ENCODE data around the gene SRGN.
A peak's percentile ranks its signal among the peaks of the same experiment; 100 is the strongest.

The SRGN gene

GRCh38 chr10:69068549-69068948 lies 19.4 kb upstream of the SRGN start:
- Mint-ChIP-seq H3K36me3 (ENCODE audit: insufficient read depth) (no peaks in the 10 kb centered on the region), H3K27me3 (no peaks in the 10 kb centered on the region), H3K4me3 (no peak overlapping the region), H3K4me1 (ENCODE audit: low read depth in 2 of 2) (peaks cover 4 to 7% of the 10 kb centered on the region in 2 donors), H3K9me3 (no peaks in the 10 kb centered on the region), H3K27ac (no peak overlapping the region)
- ATAC-seq (replicated peaks) (no peak), DNase-seq (no peak)

DNA sequence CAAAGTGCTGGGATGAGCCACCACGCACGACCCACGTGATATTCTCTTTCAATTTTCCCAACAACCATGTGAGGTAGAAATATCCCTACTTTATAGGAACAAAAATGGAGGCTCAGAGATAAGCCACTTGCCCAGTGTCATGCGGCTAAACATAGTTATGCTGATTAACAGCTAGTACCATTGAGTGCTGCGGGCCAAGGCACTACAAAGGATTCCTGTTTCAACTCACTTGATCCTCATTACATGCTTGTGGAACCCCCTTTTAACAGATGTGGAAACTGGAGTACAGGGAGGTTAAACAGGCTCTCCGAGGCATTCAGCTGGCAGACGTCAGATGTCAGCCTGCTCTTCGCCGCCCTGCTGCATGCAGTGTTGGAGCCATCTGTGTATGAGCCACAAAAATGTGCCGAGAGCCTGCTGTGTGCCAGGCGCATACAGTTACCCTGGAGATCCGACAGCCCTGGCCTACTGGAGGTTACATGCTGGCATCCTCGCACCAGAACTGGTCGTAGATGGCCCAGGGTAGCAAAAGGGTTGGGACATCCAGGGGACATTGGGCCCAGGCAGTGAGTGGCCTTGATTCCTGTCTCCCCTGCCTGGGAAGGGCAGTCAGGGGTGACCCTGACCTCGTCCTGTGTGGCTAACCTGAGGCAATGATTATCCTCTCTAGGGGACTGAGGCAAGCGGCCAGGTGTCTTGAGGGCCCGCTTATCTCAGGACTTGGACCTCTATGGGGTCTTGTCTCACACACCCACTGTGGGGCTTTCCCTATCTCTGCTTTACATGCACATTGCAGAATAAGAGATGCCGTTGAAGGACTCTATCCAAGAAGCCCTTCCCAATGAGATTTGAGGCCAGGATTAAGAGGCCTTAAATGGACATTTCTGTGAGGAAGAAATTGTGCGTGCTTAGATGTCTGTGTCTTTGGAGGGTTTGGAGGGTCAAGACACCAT lies 18.5 kb upstream of the SRGN start:
- peaks cover 4 to 7% of the 10 kb centered on the region in 2 donors for H3K4me1 Mint-ChIP-seq (ENCODE audit: low read depth in 2 of 2)
- H3K27ac Mint-ChIP-seq, result no peak overlapping the region
- ATAC-seq (replicated peaks), result no peak

DNA sequence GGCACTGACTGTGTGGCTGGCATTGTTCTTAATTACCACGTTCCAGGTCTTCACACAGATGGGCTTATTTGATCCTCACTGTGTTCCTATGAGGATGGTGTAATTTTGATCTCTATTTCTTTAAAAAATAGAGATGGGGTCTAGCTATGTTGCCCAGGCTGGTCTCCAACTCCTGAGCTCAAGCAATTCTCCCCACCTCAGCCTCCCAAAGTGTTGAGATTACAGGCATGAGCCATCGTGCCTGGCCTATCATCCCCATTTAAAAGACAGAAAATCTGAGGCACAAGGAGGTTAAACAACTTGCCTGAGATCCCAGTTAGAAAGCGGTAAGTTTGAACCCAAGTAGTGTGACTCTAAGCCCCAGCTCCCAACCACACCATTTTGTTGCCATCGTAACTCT lies 17.0 kb upstream of the SRGN start:
- peaks cover 4 to 7% of the 10 kb centered on the region in 2 donors for H3K4me1 Mint-ChIP-seq (ENCODE audit: low read depth in 2 of 2)
- H3K4me3 Mint-ChIP-seq, result no peak overlapping the region
- no peaks in the 10 kb centered on the region for H3K36me3 Mint-ChIP-seq (ENCODE audit: insufficient read depth)
- ATAC-seq (replicated peaks) (no peak), DNase-seq (no peak)
- H3K9me3 Mint-ChIP-seq, result no peaks in the 10 kb centered on the region
- H3K27me3 Mint-ChIP-seq, result no peaks in the 10 kb centered on the region
- H3K27ac Mint-ChIP-seq, result no peak overlapping the region

More for the DNA sequence above, 18.5 kb upstream of the SRGN start:
- Mint-ChIP-seq H3K9me3 (no peaks in the 10 kb centered on the region), H3K27me3 (no peaks in the 10 kb centered on the region), H3K36me3 (ENCODE audit: insufficient read depth) (no peaks in the 10 kb centered on the region), H3K4me3 (no peak overlapping the region)
- DNase-seq, result no peak

GRCh38 chr10:69071610-69072009 lies 16.3 kb upstream of the SRGN start:
- no peak for DNase-seq
- Mint-ChIP-seq H3K27me3 (no peaks in the 10 kb centered on the region), H3K4me3 (no peak overlapping the region), H3K4me1 (ENCODE audit: low read depth in 2 of 2) (peaks cover 4 to 7% of the 10 kb centered on the region in 2 donors), H3K27ac (no peak overlapping the region), H3K36me3 (ENCODE audit: insufficient read depth) (no peaks in the 10 kb centered on the region), H3K9me3 (no peaks in the 10 kb centered on the region)
- ATAC-seq (replicated peaks), result no peak

GRCh38 chr10:69073026-69073425 lies 14.9 kb upstream of the SRGN start:
- H3K27ac Mint-ChIP-seq, result no peak overlapping the region
- H3K9me3 Mint-ChIP-seq, result no peaks in the 10 kb centered on the region
- H3K4me1 Mint-ChIP-seq (ENCODE audit: low read depth in 2 of 2), result peaks cover 4 to 7% of the 10 kb centered on the region in 2 donors
- H3K4me3 Mint-ChIP-seq, result peak overlapping the region in 1 of 2 donors; percentile 8
- no peaks in the 10 kb centered on the region for H3K27me3 Mint-ChIP-seq
- DNase-seq (no peak), ATAC-seq (replicated peaks) (no peak)
- no peaks in the 10 kb centered on the region for H3K36me3 Mint-ChIP-seq (ENCODE audit: insufficient read depth)

GRCh38 chr10:69073736-69074364 lies 14.1 kb upstream of the SRGN start:
- Mint-ChIP-seq H3K4me1 (ENCODE audit: low read depth in 2 of 2) (peaks cover 4 to 7% of the 10 kb centered on the region in 2 donors), H3K9me3 (no peaks in the 10 kb centered on the region), H3K4me3 (no peak overlapping the region), H3K36me3 (ENCODE audit: insufficient read depth) (no peaks in the 10 kb centered on the region), H3K27ac (no peak overlapping the region), H3K27me3 (no peaks in the 10 kb centered on the region)
- no peak for ATAC-seq (replicated peaks)
- no peak for DNase-seq

GRCh38 chr10:69074532-69074931 lies 13.4 kb upstream of the SRGN start:
- Mint-ChIP-seq H3K4me3 (no peak overlapping the region), H3K36me3 (ENCODE audit: insufficient read depth) (peaks cover 3% of the 10 kb centered on the region), H3K27me3 (no peaks in the 10 kb centered on the region), H3K27ac (no peak overlapping the region), H3K4me1 (ENCODE audit: low read depth in 2 of 2) (peaks cover 4 to 7% of the 10 kb centered on the region in 2 donors), H3K9me3 (no peaks in the 10 kb centered on the region)
- no peak for ATAC-seq (replicated peaks)
- DNase-seq, result no peak

DNA sequence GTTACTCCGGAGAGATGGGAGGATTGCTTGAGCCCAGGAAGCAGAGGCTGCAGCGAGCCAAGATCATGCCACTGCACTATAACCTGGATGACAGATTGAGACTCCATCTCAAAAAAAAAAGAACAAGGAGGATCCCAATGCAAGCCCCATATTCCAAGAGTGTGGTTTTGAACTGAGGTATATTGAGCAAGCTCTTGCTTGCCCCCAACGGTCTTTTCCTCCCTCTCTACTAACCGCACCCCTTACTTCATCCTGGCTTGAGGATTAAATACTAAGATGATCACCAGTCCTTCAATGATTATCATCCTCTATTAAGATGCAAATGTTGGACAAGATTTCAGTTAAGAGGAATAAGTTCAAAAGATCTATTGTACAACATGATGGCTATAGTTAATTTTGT lies 12.5 kb upstream of the SRGN start:
- no peak for DNase-seq
- ATAC-seq (replicated peaks), result no peak
- H3K4me3 Mint-ChIP-seq, result no peak overlapping the region
- no peaks in the 10 kb centered on the region for H3K27me3 Mint-ChIP-seq
- no peaks in the 10 kb centered on the region for H3K9me3 Mint-ChIP-seq
- peaks cover 4 to 7% of the 10 kb centered on the region in 2 donors for H3K4me1 Mint-ChIP-seq (ENCODE audit: low read depth in 2 of 2)
- H3K36me3 Mint-ChIP-seq (ENCODE audit: insufficient read depth), result peaks cover 4% of the 10 kb centered on the region
- H3K27ac Mint-ChIP-seq, result no peak overlapping the region

DNA sequence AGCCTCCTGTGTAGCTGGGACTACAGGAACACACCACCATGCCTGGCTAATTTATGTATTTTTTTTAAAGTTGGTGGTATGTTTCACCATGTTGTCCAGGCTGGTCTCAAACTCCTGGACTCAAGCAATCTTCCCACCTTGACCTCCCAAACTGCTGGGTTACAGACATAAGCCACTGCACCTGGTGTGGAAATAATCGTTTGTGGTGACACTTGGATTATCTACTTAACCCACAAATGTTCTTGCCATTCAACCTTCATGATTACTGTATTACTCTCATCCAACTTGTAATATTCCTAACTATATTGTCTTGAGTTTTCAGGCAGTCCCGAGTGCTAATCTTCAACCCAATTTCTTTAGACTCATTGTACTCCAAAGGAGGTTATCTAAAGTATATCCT lies 9.6 kb upstream of the SRGN start:
- H3K36me3 Mint-ChIP-seq (ENCODE audit: insufficient read depth), result peaks cover 4% of the 10 kb centered on the region
- H3K9me3 Mint-ChIP-seq, result no peaks in the 10 kb centered on the region
- ATAC-seq (replicated peaks) (no peak), DNase-seq (no peak)
- no peak overlapping the region for H3K4me3 Mint-ChIP-seq
- peaks cover 0 to under 1% of the 10 kb centered on the region in 2 donors for H3K4me1 Mint-ChIP-seq (ENCODE audit: low read depth in 2 of 2)
- H3K27ac Mint-ChIP-seq, result no peak overlapping the region
- no peaks in the 10 kb centered on the region for H3K27me3 Mint-ChIP-seq

DNA sequence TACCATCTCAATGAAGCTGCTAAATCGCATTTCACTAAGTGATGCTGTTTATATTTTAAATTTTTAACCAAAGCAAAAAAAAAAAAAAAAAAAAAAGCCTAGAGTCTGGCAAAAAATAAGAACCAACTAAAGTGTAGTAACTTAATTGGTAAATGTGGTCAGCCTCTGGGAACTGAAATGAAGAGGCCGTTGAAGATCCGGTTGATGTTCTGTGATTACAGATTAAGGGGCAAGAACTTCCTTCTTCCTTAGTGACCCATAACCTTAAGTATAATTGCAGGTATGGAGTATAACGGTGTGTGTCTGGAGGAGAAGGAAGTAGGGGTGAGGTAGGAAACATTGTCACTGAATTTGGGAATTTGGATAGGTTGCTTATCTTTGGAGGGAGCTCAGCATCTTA lies 7.7 kb upstream of the SRGN start:
- DNase-seq (no peak), ATAC-seq (replicated peaks) (no peak)
- H3K9me3 Mint-ChIP-seq, result no peaks in the 10 kb centered on the region
- H3K4me3 Mint-ChIP-seq, result no peak overlapping the region
- H3K4me1 Mint-ChIP-seq (ENCODE audit: low read depth in 2 of 2), result peaks cover 0 to under 1% of the 10 kb centered on the region in 2 donors
- H3K36me3 Mint-ChIP-seq (ENCODE audit: insufficient read depth), result peaks cover 4% of the 10 kb centered on the region
- no peaks in the 10 kb centered on the region for H3K27me3 Mint-ChIP-seq
- H3K27ac Mint-ChIP-seq, result no peak overlapping the region

- Mint-ChIP-seq H3K27me3 (no peaks in the 10 kb centered on the region), H3K9me3 (no peaks in the 10 kb centered on the region), H3K4me3 (peak overlapping the region; percentile 24 to 59), H3K27ac (peak overlapping the region; percentile 81 to 98), H3K36me3 (ENCODE audit: insufficient read depth) (peaks cover 41% of the 10 kb centered on the region), H3K4me1 (ENCODE audit: low read depth in 2 of 2) (peaks cover 35 to 38% of the 10 kb centered on the region in 2 donors)
- no peak for ATAC-seq (replicated peaks)
- DNase-seq, result no peak
Observed at GRCh38 chr10:69086001-69086509, 1.8 kb upstream of the SRGN start.

DNA sequence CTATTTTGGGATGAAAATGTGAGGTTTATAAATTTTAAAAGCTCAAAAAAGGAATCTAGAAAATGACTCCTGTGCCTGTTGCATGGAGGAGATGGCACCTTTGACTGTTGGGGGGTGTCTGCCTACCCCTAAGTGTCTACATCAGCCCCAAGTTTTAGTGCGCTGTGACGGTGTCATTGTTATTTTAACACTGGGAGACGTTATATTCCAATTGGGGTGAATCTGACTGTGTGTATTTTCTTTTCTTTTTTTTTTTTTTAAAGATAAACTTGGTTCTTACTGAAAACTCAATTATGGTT lies 517 bp downstream of the SRGN start:
- Mint-ChIP-seq H3K27me3 (no peaks in the 10 kb centered on the region), H3K36me3 (ENCODE audit: insufficient read depth) (peaks cover 64% of the 10 kb centered on the region), H3K27ac (peak overlapping the region; percentile 93 to 98), H3K4me1 (ENCODE audit: low read depth in 2 of 2) (peaks cover 41 to 57% of the 10 kb centered on the region in 2 donors), H3K9me3 (no peaks in the 10 kb centered on the region), H3K4me3 (peak overlapping the region; percentile 85 to 88)
- ATAC-seq (replicated peaks) (peak; percentile 10), DNase-seq (peak; percentile 27 to 40 (median 27))

DNA sequence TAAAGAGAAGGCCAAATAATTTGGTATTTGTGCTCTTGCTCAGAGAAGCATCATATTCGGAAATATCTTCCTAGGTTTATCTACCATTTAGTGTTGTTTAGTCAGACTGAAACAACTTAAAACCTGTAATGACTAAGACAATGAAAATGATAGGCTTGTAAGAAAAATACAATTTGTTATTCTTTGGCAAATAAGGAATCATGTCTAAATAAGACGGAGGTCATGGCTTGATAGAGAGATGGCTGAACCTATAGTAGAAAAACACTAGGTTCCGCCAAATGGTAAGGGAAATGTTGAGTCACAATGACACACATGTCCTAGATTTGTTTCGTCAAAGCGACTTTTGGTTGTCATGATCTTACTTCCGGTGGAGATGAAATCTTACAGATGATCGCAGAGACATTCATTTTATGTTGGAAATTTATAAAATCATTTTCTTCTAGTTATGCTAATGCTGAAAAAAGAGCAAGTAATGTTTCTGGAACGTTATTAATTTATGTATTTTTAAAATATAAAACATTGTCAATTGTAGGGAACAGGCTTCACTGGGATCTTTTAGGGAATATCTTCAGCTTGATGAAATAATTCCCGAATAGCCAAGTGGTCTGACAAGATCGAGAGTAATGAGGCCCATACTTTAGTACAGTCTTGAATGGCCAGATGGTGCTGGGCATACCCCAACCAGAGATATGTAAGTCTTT lies 1.0 kb downstream of the SRGN start:
- Mint-ChIP-seq H3K27ac (peak overlapping the region; percentile 93 to 98), H3K4me3 (peak overlapping the region; percentile 85 to 88), H3K4me1 (ENCODE audit: low read depth in 2 of 2) (peaks cover 45 to 60% of the 10 kb centered on the region in 2 donors), H3K27me3 (no peaks in the 10 kb centered on the region), H3K9me3 (no peaks in the 10 kb centered on the region), H3K36me3 (ENCODE audit: insufficient read depth) (peaks cover 69% of the 10 kb centered on the region)
- DNase-seq, result peak; percentile 54 to 56 (median 56)
- ATAC-seq (replicated peaks), result peak; percentile 23
